Subcutaneous abdominal adipose tissue (tissue), 5 donors: ENCODE measurements around the gene TMPRSS15.
"Not testable (repeated sequence)": the region's sequence is repeated elsewhere in the genome, so short reads cannot be mapped to it uniquely, and the experiment has no call there.

ENCODE experiments used
- H3K27ac ChIP-seq: one replicate; pipeline ENCODE4 v1.7.0; 2013; ENCODE audit warnings: low read depth, mild to moderate bottlenecking, inconsistent platforms, low read length, moderate library complexity
- H3K27me3 ChIP-seq, 5 donors: one replicate each; pipeline ENCODE4 v1.7.0; 2013; ENCODE audit warnings: low read length in 5 of 5, inconsistent platforms in 1 of 5; ENCODE audit not compliant: control insufficient read depth in 5 of 5, insufficient read depth in 4 of 5
- H3K36me3 ChIP-seq, 5 donors: one replicate each; pipeline ENCODE4 v1.7.0; 2013; ENCODE audit warnings: low read length in 5 of 5; ENCODE audit not compliant: control insufficient read depth in 5 of 5, insufficient read depth in 5 of 5
- H3K4me1 ChIP-seq, 5 donors: one replicate each; pipeline ENCODE4 v1.7.0; 2013; ENCODE audit warnings: low read length in 5 of 5, mild to moderate bottlenecking in 3 of 5, moderate library complexity in 1 of 5; ENCODE audit not compliant: control insufficient read depth in 5 of 5, insufficient read depth in 5 of 5
- H3K4me3 ChIP-seq, 5 donors: one replicate each; pipeline ENCODE4 v1.7.0; 2013; ENCODE audit warnings: low read length in 5 of 5, low read depth in 1 of 5
- H3K9ac ChIP-seq, 5 donors: one replicate each; pipeline ENCODE4 v1.7.0; 2013; ENCODE audit warnings: low read length in 5 of 5, mild to moderate bottlenecking in 4 of 5, moderate library complexity in 3 of 5
- H3K9me3 ChIP-seq, 5 donors: one replicate each; pipeline ENCODE4 v1.7.0; 2013; ENCODE audit warnings: low read length in 5 of 5; ENCODE audit not compliant: control insufficient read depth in 5 of 5
- donor health status: healthy.
- donor health status: healthy.
- donor health status: healthy.
- donor health status: healthy.
- donor health status: healthy.

The TMPRSS15 gene

GRCh38 chr21:18409579-18409978 is 6.0 kb upstream of the TMPRSS15 start:
- no peak overlapping the region for H3K9ac ChIP-seq
- H3K27me3 ChIP-seq, result no peaks in the 10 kb centered on the region
- no peaks in the 10 kb centered on the region for H3K36me3 ChIP-seq
- H3K27ac ChIP-seq, result no peak overlapping the region
- no peaks in the 10 kb centered on the region for H3K9me3 ChIP-seq
- no peak overlapping the region for H3K4me3 ChIP-seq
- no peaks in the 10 kb centered on the region for H3K4me1 ChIP-seq

GRCh38 chr21:18398843-18399242 is 4.7 kb downstream of the TMPRSS15 start:
- Histone ChIP-seq H3K4me3 (no peak overlapping the region), H3K4me1 (no peaks in the 10 kb centered on the region), H3K36me3 (no peaks in the 10 kb centered on the region), H3K9ac (no peak overlapping the region), H3K27ac (no peak overlapping the region), H3K9me3 (peaks cover 0 to 6% (median 0%) of the 10 kb centered on the region in 5 donors), H3K27me3 (no peaks in the 10 kb centered on the region)

DNA sequence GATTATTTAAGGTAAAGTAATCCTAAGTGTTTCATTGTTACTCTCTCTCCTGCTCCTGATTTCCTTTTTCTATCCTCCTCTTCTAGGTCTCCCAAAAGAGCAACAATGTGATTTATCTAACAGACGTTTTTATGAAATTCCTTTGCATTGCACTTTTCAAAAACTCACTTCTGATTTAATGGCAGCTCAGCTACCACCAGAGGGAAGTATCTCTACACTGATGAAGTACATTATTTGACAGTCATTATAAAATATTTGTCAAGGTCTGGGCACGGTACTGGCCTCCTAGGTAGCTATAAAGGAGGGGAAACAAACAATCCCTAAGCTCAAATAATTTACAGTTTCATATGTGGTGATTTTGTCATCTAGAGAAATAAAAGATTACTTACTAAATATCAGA is 15.6 kb downstream of the TMPRSS15 start:
- no peaks in the 10 kb centered on the region for H3K36me3 ChIP-seq
- no peaks in the 10 kb centered on the region for H3K4me1 ChIP-seq
- no peak overlapping the region for H3K4me3 ChIP-seq
- no peaks in the 10 kb centered on the region for H3K27me3 ChIP-seq
- H3K9me3 ChIP-seq, result no peaks in the 10 kb centered on the region
- no peak overlapping the region for H3K27ac ChIP-seq
- no peak overlapping the region for H3K9ac ChIP-seq

GRCh38 chr21:18384771-18385170 is 18.8 kb downstream of the TMPRSS15 start:
- H3K27me3 ChIP-seq, result no peaks in the 10 kb centered on the region
- no peak overlapping the region for H3K9ac ChIP-seq
- H3K4me1 ChIP-seq, result no peaks in the 10 kb centered on the region
- no peak overlapping the region for H3K27ac ChIP-seq
- no peaks in the 10 kb centered on the region for H3K9me3 ChIP-seq
- H3K4me3 ChIP-seq, result no peak overlapping the region
- H3K36me3 ChIP-seq, result no peaks in the 10 kb centered on the region

DNA sequence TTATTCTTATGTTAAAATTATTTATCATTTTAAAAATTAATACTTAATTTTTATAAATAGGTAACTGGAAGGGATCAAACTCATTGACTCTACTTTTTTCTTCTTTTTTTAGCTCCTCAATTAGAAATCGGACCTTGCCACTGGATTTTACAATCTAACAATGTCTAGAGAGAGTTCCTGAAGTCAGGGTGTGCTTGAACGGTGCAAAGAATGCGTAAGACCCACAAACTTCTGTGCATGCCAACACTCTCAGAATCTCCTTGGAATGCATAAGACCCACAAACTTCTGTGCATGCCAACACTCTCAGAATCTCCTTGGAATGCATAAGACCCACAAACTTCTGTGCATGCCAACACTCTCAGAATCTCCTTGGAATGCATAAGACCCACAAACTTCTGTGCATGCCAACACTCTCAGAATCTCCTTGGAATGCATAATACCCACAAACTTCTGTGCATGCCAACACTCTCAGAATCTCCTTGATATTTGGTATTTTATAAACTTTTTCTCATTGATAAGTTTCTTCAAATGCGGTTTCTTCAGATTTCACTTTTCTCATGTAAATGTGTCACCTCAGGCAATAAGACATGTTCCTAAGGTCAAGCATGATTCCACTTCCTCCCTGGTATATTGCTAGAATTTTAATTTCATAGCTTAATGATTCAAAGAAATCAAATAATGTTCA is 20.5 kb downstream of the TMPRSS15 start:
- H3K9ac ChIP-seq, H3K4me3 ChIP-seq, H3K4me1 ChIP-seq, H3K36me3 ChIP-seq, H3K27ac ChIP-seq, H3K9me3 ChIP-seq, H3K27me3 ChIP-seq: not testable (repeated sequence)

DNA sequence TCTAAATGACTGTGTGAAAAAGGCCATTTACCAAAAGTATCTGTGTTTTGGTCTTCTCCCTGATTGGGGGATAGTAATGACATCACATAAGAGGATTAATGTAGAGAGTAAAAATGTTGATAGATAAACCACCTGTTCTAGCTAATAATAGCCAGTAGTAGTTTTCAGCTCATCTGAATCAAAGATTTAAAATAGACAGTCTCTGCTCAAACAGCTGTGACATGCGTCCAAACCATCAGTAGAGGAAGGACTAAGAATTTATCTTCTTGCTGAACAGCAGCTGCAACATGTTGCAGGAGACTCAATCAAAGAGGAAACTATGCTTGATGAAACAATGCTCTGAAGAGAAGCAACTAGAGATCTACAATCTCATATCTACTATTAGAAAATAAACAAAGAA is 21.4 kb downstream of the TMPRSS15 start:
- no peaks in the 10 kb centered on the region for H3K9me3 ChIP-seq
- no peak overlapping the region for H3K27ac ChIP-seq
- no peak overlapping the region for H3K4me3 ChIP-seq
- H3K4me1 ChIP-seq, result no peaks in the 10 kb centered on the region
- no peak overlapping the region for H3K9ac ChIP-seq
- H3K36me3 ChIP-seq, result no peaks in the 10 kb centered on the region
- no peaks in the 10 kb centered on the region for H3K27me3 ChIP-seq

DNA sequence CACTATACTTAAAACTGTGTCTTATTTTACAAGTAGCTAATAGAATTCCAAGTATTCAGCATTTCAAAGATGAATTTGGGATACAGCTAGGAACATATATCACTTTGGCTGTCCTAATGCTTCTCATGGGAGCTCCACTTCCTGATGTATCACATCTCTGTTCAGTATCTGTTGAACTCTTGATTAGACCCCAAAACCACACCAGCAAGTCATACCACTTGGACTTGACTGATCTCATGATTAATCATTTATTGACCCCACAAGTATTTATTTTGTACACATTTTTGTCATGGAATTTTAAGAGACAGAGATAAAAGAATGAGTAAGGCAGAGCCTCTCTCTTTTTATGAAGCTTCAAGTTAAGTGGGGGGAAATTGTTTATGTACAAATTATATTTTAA is 30.0 kb downstream of the TMPRSS15 start:
- Histone ChIP-seq H3K27me3 (no peaks in the 10 kb centered on the region), H3K4me1 (peaks cover 0 to 3% (median 0%) of the 10 kb centered on the region in 5 donors), H3K9me3 (no peaks in the 10 kb centered on the region), H3K36me3 (no peaks in the 10 kb centered on the region), H3K9ac (no peak overlapping the region), H3K27ac (no peak overlapping the region), H3K4me3 (no peak overlapping the region)

DNA sequence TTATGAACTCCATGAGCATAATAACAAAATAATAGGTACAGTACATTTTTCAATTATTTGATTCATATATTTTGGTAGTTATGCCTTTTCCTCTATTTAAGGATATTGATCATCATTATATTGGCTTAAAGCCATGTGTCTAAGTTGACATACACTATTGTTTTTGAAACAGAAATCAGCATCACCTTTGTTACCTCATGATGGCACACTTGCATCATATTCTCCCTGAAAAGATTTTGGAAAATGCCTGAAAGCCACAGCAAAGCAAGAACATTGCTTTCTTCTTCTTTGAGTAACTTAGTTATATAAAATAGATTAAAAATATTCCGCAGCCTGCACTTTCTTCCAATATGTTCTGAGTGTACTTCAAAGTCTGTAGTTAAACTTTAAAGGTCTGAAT is 33.3 kb downstream of the TMPRSS15 start:
- Histone ChIP-seq H3K9me3 (no peaks in the 10 kb centered on the region), H3K27ac (no peak overlapping the region), H3K4me1 (peaks cover 0 to 9% (median 0%) of the 10 kb centered on the region in 5 donors), H3K36me3 (no peaks in the 10 kb centered on the region), H3K27me3 (no peaks in the 10 kb centered on the region), H3K9ac (no peak overlapping the region), H3K4me3 (no peak overlapping the region)

DNA sequence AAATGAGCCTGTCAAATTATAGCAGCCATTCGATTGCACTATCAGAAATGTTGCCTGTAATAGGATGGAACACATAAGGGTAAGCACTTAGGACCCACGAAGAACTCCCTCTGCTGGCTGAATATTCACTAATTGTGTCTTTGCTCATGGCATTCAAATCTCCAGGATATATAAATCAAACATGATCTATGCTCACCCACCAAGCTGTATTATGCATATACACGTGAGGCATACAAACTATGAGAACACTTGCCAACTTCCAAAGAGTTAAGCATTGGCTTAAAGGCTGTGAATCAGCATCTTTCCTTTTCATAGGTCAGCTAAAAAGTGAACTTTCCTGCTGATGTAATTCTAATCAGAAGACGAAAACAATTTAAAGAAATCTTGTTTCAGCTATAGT is 34.5 kb downstream of the TMPRSS15 start:
- no peak overlapping the region for H3K27ac ChIP-seq
- H3K9ac ChIP-seq, result no peak overlapping the region
- H3K9me3 ChIP-seq, result no peaks in the 10 kb centered on the region
- no peak overlapping the region for H3K4me3 ChIP-seq
- peaks cover 0 to 9% (median 0%) of the 10 kb centered on the region in 5 donors for H3K4me1 ChIP-seq
- no peaks in the 10 kb centered on the region for H3K36me3 ChIP-seq
- no peaks in the 10 kb centered on the region for H3K27me3 ChIP-seq

- Histone ChIP-seq H3K9me3 (no peaks in the 10 kb centered on the region), H3K27ac (no peak overlapping the region), H3K4me3 (no peak overlapping the region), H3K27me3 (no peaks in the 10 kb centered on the region), H3K36me3 (no peaks in the 10 kb centered on the region), H3K4me1 (peaks cover 0 to 9% (median 0%) of the 10 kb centered on the region in 5 donors), H3K9ac (no peak overlapping the region)
Measured at GRCh38 chr21:18368205-18368604, 35.4 kb downstream of the TMPRSS15 start.
